GM21447 (cell line): ENCODE data around the gene APH1A.
"Not testable (repeated sequence)": the region's sequence is repeated elsewhere in the genome, so short reads cannot be mapped to it uniquely, and the experiment has no call there.

Source experiments
- ATAC-seq: cut with Tn5 transposase; IDR thresholded peaks from one replicate; pipeline ENCODE4 v1.9.1; 2021; ENCODE audit not compliant: unreplicated experiment

Gene APH1A

GRCh38 chr1:150234566-150235293 lies 34.1 kb downstream of the APH1A start:
- peak; percentile 51 for ATAC-seq

DNA sequence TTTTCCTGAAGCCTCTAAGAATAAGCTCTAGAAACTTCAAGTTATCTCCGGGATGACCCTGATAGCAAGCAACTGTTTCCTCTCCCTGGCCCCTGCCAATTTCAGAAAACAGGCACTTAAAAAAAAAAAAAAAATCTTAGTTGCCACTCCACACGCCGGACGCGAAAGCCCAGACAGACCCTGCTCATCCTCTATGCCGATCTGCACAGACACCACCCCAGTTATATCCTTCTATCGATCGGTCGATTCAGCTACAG lies 34.6 kb downstream of the APH1A start:
- ATAC-seq = no peak

DNA sequence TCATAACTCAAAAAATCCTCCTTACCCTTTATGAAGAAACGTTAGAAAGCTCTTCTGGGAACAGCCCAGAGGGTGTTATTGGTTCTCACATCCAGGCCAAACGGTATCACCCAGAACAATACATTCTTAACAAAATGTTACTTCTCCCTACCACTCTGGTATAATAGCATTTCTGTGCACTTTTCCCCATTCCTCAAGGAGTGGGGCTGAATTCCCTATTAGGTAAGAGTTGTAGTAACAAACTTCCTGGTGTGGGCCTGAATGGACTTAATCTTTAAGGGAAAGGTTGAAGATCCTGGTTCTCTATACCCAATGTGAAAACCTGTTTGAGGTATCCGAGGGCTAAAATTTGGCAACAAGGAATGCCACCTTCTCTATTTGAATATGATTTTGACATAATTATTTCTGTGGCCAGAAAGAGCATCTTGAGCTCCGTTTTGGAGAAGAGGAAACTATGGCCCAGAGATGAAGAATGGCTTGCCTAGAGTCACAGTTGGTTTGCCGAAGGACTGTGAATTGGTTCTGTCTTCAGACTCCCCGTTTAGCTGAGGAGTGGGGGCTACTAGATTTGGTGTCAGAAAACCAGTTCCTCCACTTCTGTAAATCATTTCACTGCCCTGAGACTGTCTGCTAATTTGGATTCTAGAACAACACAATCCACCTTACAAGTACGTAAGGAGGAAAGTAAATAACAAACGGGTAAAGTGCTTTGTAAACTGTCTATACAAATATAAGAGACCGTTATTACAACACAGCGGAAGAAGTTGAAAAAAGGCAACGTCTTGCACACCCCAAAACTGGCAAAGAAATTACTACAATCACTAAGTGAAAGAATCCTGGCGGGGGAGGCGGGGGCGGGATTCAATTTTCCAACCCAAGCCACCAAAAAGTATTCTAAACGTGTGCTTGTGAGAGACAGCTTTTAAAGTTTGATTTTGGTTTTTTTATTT lies 35.2 kb downstream of the APH1A start:
- ATAC-seq = no peak

DNA sequence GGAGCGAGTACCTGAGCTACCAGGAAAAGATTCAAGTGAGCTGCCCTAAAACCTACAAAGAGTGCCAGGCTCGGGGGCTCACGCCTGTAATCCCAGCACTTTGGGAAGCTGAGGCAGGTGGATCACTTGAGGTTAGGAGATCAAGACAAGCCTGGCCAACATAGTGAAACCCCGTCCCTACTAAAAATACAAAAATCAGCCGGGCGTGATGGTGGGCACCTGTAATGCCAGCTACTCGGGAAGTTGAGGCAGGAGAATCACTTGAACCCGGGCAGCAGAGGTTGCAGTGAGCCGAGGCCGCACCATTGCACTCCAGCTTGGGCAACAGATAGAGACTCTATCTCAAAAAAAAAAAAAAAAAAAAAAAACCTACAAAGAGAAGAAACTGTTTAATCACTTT lies 35.9 kb downstream of the APH1A start:
- ATAC-seq = not testable (repeated sequence)

- not testable (repeated sequence) for ATAC-seq
These were observed 40.6 kb downstream of the APH1A start for GRCh38 chr1:150228246-150228645.

- ATAC-seq = no peak
These were observed 41.6 kb downstream of the APH1A start for GRCh38 chr1:150227228-150227627.

DNA sequence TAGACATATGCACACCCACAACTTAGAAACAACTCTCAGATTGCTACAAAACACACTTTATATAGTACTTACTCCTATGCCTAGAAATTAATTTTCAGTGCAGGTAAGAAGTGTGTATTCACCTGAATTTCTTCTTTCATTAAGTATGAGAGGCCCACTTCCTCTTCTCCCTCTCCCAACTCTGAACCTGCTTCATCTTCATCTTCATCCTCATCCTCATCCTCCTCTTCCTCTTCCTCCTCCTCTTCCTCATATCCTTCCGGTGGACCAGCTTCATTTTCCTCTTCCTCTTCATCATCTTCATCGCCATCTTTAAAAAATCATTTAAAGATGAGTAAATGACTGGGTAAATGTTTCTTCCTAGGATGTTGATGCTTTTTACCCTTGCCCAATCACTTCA lies 42.3 kb downstream of the APH1A start:
- no peak for ATAC-seq

DNA sequence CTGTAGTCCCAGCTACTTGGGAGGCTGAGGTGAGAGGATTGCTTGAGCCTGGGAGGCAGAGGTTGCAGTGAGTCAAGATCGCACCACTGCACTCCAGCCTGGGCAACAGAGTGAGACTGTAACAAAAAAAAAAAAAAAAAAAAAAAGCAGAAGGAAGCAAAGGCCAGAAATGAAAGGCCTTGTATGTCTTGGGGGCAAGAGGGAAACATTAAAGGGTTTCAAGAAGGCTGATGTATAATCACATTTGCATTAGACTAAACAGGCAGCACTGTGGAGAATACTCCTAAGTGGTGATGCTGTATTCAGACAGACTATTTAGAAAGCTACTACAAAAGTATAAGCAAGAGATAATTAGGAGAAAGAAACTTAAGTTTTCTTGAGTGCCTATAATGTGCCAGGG lies 43.3 kb downstream of the APH1A start:
- ATAC-seq = no peak

DNA sequence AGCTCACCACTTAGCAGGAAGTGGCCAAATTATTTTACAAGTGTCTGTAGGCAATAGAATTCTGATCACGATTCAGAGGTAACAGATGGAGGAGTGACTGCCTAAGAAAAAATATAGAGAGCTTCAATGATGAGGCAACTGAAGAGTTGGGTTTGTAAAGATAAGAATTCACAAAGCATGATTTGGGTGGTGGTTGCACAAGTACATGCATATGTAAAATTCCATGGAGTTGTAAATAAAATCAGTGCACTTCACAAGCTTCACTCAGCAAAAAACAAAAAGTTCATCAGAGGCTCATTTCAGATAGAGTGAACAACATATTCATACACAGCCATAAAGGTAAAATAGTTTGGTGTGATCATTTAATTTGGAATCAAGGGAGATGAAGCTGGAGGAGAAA lies 43.8 kb downstream of the APH1A start:
- no peak for ATAC-seq

DNA sequence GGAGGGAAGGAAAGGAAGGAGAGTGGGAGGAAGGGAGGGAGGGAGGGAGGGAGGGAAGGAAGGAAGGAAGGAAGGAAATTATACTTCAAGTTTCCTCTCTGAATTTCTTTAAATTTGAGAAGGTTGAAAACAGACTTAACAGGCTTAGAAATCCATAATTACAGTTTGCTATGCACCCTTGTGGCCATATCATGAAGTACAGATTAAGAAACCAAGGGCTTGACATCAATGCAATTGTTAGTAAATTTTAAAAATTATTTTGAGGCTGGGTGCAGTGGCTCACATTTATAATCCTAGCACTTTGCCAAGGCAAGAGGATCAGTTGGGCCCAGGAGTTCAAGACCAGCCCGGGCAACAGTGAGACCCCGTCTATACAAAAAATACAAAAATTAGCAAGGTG lies 47.3 kb downstream of the APH1A start:
- no peak for ATAC-seq

GRCh38 chr1:150215855-150216254 lies 53.0 kb downstream of the APH1A start:
- not testable (repeated sequence) for ATAC-seq
